ENCODE data around the gene PPP1R13B. TPM values are rescaled to one million over a fixed set of nuclear protein-coding genes. Genes with fewer than 3 reads are reported as not detected.

PPP1R13B gene
- polyA plus RNA-seq, 1 of the 3 experiments (the other 2 are of a cell fraction), result 5.7 TPM

- Histone ChIP-seq H3K27me3 (ENCODE audit: insufficient read depth) (no peaks in the 10 kb centered on the region), H3K4me3 (ENCODE audit: low read depth in 2 of 2, low read length in 1 of 2) (no peak overlapping the region), H3F3A (replicated peaks; ENCODE audit: insufficient read depth) (peaks cover 5% of the 10 kb centered on the region), H3K9ac (no peak overlapping the region), H3K27ac (ENCODE audit: low read depth in 2 of 2, low read length in 1 of 2) (no peak overlapping the region), H3K9me2 (no peaks in the 10 kb centered on the region), H3K4me2 (0 out of 2 replicates have a peak overlapping the region, but pooled peaks have one; percentile 35), H3K9me3 (no peaks in the 10 kb centered on the region), H3K36me3 (replicated peaks in 1 of 2; ENCODE audit: control insufficient read depth in 1 of 2, insufficient read depth in 2 of 2, low read length in 1 of 2) (no peaks in the 10 kb centered on the region), H3K4me1 (ENCODE audit: control insufficient read depth in 1 of 2, insufficient read depth in 2 of 2, low read depth in 1 of 2, low read length in 1 of 2) (peaks cover 5 to 14% of the 10 kb centered on the region in 2 experiments; a peak in 2 of 4 replicates), H3K79me2 (ENCODE audit: insufficient read depth) (no peaks in the 10 kb centered on the region; the same call in none of the 2 replicates), H2AFZ (ENCODE audit: low read depth) (no peak overlapping the region), H4K20me1 (ENCODE audit: insufficient read depth) (no peaks in the 10 kb centered on the region)
- no peak for DNase-seq
- POLR2A ChIA-PET, result interaction anchor here (0.7 kb wide), 1 partner anchor 164 kb away, joined by 4 read pairs; no protein-coding TSS in a partner anchor
- 11% methylated on average over 1 of the region's 1 CpG for WGBS (ENCODE audit: low lambda C conversion rate)
- CTCF ChIA-PET, result interaction anchor here (1.0 to 4.3 kb wide), 4 partner anchors 13 to 100 kb away, joined by 3 to 23 read pairs (median 11); a partner anchor contains a TSS
- no peak for TF ChIP-seq RXRA (IDR thresholded peaks at IDR 0.05; ENCODE audit: borderline replicate concordance, low read depth)
- TF ChIP-seq, protein P1, sequence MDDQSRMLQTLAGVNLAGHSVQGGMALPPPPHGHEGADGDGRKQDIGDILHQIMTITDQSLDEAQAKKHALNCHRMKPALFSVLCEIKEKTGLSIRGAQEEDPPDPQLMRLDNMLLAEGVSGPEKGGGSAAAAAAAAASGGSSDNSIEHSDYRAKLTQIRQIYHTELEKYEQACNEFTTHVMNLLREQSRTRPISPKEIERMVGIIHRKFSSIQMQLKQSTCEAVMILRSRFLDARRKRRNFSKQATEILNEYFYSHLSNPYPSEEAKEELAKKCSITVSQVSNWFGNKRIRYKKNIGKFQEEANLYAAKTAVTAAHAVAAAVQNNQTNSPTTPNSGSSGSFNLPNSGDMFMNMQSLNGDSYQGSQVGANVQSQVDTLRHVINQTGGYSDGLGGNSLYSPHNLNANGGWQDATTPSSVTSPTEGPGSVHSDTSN (IDR thresholded peaks at IDR 0.05), result peak; percentile 54; the same call in 1 of the 2 replicates
These were observed 26.5 kb downstream of the PPP1R13B start for GRCh38 chr14:103820908-103821307.

DNA sequence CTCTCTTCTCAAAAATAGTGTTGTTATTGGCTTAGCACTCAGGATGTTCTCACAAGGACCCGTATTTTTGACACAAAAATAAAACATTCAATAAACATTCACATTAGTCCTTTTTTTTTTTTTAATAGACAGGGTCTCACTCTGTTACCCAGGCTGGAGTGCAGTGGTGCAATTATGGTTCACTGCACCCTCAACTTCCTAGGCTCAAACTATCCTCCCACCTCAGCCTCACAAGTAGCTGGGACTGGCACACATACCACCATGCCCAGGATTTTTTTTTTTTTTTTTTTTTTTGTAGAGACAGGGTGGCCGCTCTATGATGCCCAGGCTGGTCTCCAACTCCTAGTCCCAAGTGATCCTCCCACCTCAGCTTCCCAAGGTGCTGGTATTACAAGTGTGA, 27.0 kb downstream of the PPP1R13B start:
- H3K79me2 ChIP-seq (ENCODE audit: insufficient read depth), result no peaks in the 10 kb centered on the region; the same call in none of the 2 replicates
- H3K4me3 ChIP-seq (ENCODE audit: low read depth in 2 of 2, low read length in 1 of 2), result no peak overlapping the region
- H3K4me2 ChIP-seq, result no peak overlapping the region
- DNase-seq, result no peak
- no peaks in the 10 kb centered on the region for H3K9me2 ChIP-seq
- H3K4me1 ChIP-seq (ENCODE audit: control insufficient read depth in 1 of 2, insufficient read depth in 2 of 2, low read depth in 1 of 2, low read length in 1 of 2), result peaks cover 5 to 14% of the 10 kb centered on the region in 2 experiments; a peak in 2 of 4 replicates
- no peak overlapping the region for H3K9ac ChIP-seq
- H3K27ac ChIP-seq (ENCODE audit: low read depth in 2 of 2, low read length in 1 of 2), result no peak overlapping the region
- ChIA-PET POLR2A (interaction anchor here (0.7 kb wide), 1 partner anchor 163 kb away, joined by 4 read pairs; no protein-coding TSS in a partner anchor), CTCF (interaction anchor here (1.3 to 4.3 kb wide), 4 partner anchors 12 to 101 kb away, joined by 4 to 23 read pairs (median 12); a partner anchor contains a TSS)
- H2AFZ ChIP-seq (ENCODE audit: low read depth), result no peak overlapping the region
- TF ChIP-seq POLR2AphosphoS5 (IDR thresholded peaks at IDR 0.05; ENCODE audit: low read depth, low read length), result no peak
- no peak for TF ChIP-seq EZH2phosphoT487 (IDR thresholded peaks at IDR 0.05; ENCODE audit: borderline replicate concordance, low read depth)
- H3K36me3 ChIP-seq (replicated peaks in 1 of 2; ENCODE audit: control insufficient read depth in 1 of 2, insufficient read depth in 2 of 2, low read length in 1 of 2), result no peaks in the 10 kb centered on the region
- no peaks in the 10 kb centered on the region for H4K20me1 ChIP-seq (ENCODE audit: insufficient read depth)
- no peaks in the 10 kb centered on the region for H3K9me3 ChIP-seq
- peaks cover 5% of the 10 kb centered on the region for H3F3A ChIP-seq (replicated peaks; ENCODE audit: insufficient read depth)
- WGBS (ENCODE audit: low lambda C conversion rate), result 92% methylated on average over 2 of the region's 2 CpGs
- H3K27me3 ChIP-seq (ENCODE audit: insufficient read depth), result no peaks in the 10 kb centered on the region

GRCh38 chr14:103819503-103820307, 27.7 kb downstream of the PPP1R13B start:
- POLR2A ChIA-PET, result no interaction called here
- H2AFZ ChIP-seq (ENCODE audit: low read depth), result no peak overlapping the region
- peak; percentile 24 for DNase-seq

More at GRCh38 chr14:103819503-103820307, 27.7 kb downstream of the PPP1R13B start:
- H3K27me3 ChIP-seq (ENCODE audit: insufficient read depth), result no peaks in the 10 kb centered on the region
- H3K9me2 ChIP-seq, result no peaks in the 10 kb centered on the region
- peak overlapping the region; percentile 15; the same call in 1 of the 2 replicates for H3K4me2 ChIP-seq
- CTCF ChIA-PET, result interaction anchor here (0.8 to 4.3 kb wide), 7 partner anchors 11 to 162 kb away, joined by 3 to 23 read pairs (median 5); a partner anchor contains a TSS
- no peaks in the 10 kb centered on the region for H4K20me1 ChIP-seq (ENCODE audit: insufficient read depth)
- H3K9ac ChIP-seq, result no peak overlapping the region
- H3K4me3 ChIP-seq (ENCODE audit: low read depth in 2 of 2, low read length in 1 of 2), result no peak overlapping the region
- H3K79me2 ChIP-seq (ENCODE audit: insufficient read depth), result no peaks in the 10 kb centered on the region; the same call in none of the 2 replicates
- WGBS (ENCODE audit: low lambda C conversion rate), result 55% methylated on average over 7 of the region's 7 CpGs
- H3K36me3 ChIP-seq (replicated peaks in 1 of 2; ENCODE audit: control insufficient read depth in 1 of 2, insufficient read depth in 2 of 2, low read length in 1 of 2), result no peaks in the 10 kb centered on the region
- no peaks in the 10 kb centered on the region for H3K9me3 ChIP-seq
- no peak overlapping the region for H3K27ac ChIP-seq (ENCODE audit: low read depth in 2 of 2, low read length in 1 of 2)
- H3K4me1 ChIP-seq (ENCODE audit: control insufficient read depth in 1 of 2, insufficient read depth in 2 of 2, low read depth in 1 of 2, low read length in 1 of 2), result peaks cover 5 to 14% of the 10 kb centered on the region in 2 experiments; a peak in 2 of 4 replicates
- TF ChIP-seq POLR2AphosphoS5 (IDR thresholded peaks at IDR 0.05; ENCODE audit: low read depth, low read length) (no peak), CHD2 (IDR thresholded peaks at IDR 0.05; ENCODE audit: low read length, partially characterized antibody) (no peak)
- H3F3A ChIP-seq (replicated peaks; ENCODE audit: insufficient read depth), result peaks cover 5% of the 10 kb centered on the region
